ENCODE measurements around the gene HES1.

- TF ChIP-seq CTCF (conservative IDR thresholded peaks at IDR 0.05; ENCODE audit: low read length) (no peak), EZH2phosphoT487 (IDR thresholded peaks at IDR 0.05; ENCODE audit: borderline replicate concordance) (no peak)
These were observed 18.4 kb downstream of the HES1 start for GRCh38 chr3:194154346-194154745.
